ENCODE results near the gene ARSH. TPM values are rescaled to one million over a fixed set of nuclear protein-coding genes. Genes with fewer than 3 reads are reported as not detected.
"Not testable (repeated sequence)": the region's sequence is repeated elsewhere in the genome, so short reads cannot be mapped to it uniquely, and the experiment has no call there.

ARSH gene
- total and polyA plus RNA-seq, 2 donors (not counting 1 experiment from before 2014, with no cell fraction given), result not detected

- no peak overlapping the region for H3K27ac Mint-ChIP-seq
- H3K79me2 ChIP-seq (ENCODE audit: control insufficient read depth, insufficient read depth, low read length), result no peaks in the 10 kb centered on the region
- no peak overlapping the region for H3K4me3 ChIP-seq (ENCODE audit: control extremely low read depth in 1 of 5, extremely low read depth in 1 of 5, insufficient read depth in 1 of 5, low read depth in 2 of 5, low read length in 4 of 5)
- peaks cover 1% of the 10 kb centered on the region for H3K27me3 Mint-ChIP-seq
- no peak overlapping the region for H3K4me3 Mint-ChIP-seq
- TF ChIP-seq CTCF (IDR thresholded peaks at IDR 0.05) (no peak), EZH2 (IDR thresholded peaks at IDR 0.05; ENCODE audit: borderline replicate concordance, insufficient read depth, low read depth, low read length, poor library complexity, severe bottlenecking) (no peak)
- H3K27ac ChIP-seq (ENCODE audit: low read length in 2 of 2), result no peak overlapping the region
- intact Hi-C loops (cut with micrococcal nuclease), result no loop called here
- H3K9me3 Mint-ChIP-seq (ENCODE audit: insufficient read depth), result no peaks in the 10 kb centered on the region
- no peaks in the 10 kb centered on the region for H4K20me1 ChIP-seq (ENCODE audit: control insufficient read depth, insufficient read depth, low read length, poor library complexity, severe bottlenecking)
- no peaks in the 10 kb centered on the region for H3K4me1 ChIP-seq (ENCODE audit: control insufficient read depth in 2 of 2, insufficient read depth in 2 of 2, low read length in 2 of 2)
- H3K9ac ChIP-seq (ENCODE audit: low read length), result no peak overlapping the region
- no peak for DNase-seq
- ChIA-PET POLR2A (no interaction called here), CTCF (no interaction called here)
- no peak for ATAC-seq (ENCODE audit: low read depth)
- H3K4me1 Mint-ChIP-seq, result no peaks in the 10 kb centered on the region
- no peak overlapping the region for H3K4me2 ChIP-seq (replicated peaks; ENCODE audit: low read depth, low read length, poor library complexity, severe bottlenecking)
- WGBS (ENCODE audit: insufficient coverage), result 95% methylated on average over 12 of the region's 14 CpGs
- H3K27me3 ChIP-seq (replicated peaks in 1 of 4; ENCODE audit: control extremely low read depth in 1 of 4, control insufficient read depth in 3 of 4, insufficient read depth in 4 of 4, low read length in 3 of 4), result no peaks in the 10 kb centered on the region
- no peaks in the 10 kb centered on the region for H3K36me3 ChIP-seq (replicated peaks in 1 of 2; ENCODE audit: control extremely low read depth in 1 of 2, control insufficient read depth in 1 of 2, extremely low read depth in 1 of 2, insufficient read depth in 2 of 2, low read length in 1 of 2)
- no peak overlapping the region for H2AFZ ChIP-seq (ENCODE audit: insufficient read depth, low read depth, low read length, poor library complexity, severe bottlenecking)
- H3K9me3 ChIP-seq (ENCODE audit: control extremely low read depth in 1 of 3, control insufficient read depth in 2 of 3, insufficient read depth in 1 of 3, low read length in 2 of 3), result no peaks in the 10 kb centered on the region
These were observed 45.4 kb upstream of the ARSH start for GRCh38 chrX:2960861-2961515.

GRCh38 chrX:2962381-2962780 lies 44.0 kb upstream of the ARSH start:
- no peaks in the 10 kb centered on the region for H3K36me3 ChIP-seq (replicated peaks in 1 of 2; ENCODE audit: control extremely low read depth in 1 of 2, control insufficient read depth in 1 of 2, extremely low read depth in 1 of 2, insufficient read depth in 2 of 2, low read length in 1 of 2)
- H3K27ac ChIP-seq (ENCODE audit: low read length in 2 of 2), result no peak overlapping the region
- H3K4me1 ChIP-seq (ENCODE audit: control insufficient read depth in 2 of 2, insufficient read depth in 2 of 2, low read length in 2 of 2), result no peaks in the 10 kb centered on the region
- H3K4me3 Mint-ChIP-seq, result no peak overlapping the region
- POLR2A ChIA-PET, result no interaction called here
- H3K4me3 ChIP-seq (ENCODE audit: control extremely low read depth in 1 of 5, extremely low read depth in 1 of 5, insufficient read depth in 1 of 5, low read depth in 2 of 5, low read length in 4 of 5), result no peak overlapping the region
- DNase-seq (no peak), ATAC-seq (ENCODE audit: low read depth) (no peak)
- no peaks in the 10 kb centered on the region for H3K9me3 ChIP-seq (ENCODE audit: control extremely low read depth in 1 of 3, control insufficient read depth in 2 of 3, insufficient read depth in 1 of 3, low read length in 2 of 3)
- no peak overlapping the region for H3K4me2 ChIP-seq (replicated peaks; ENCODE audit: low read depth, low read length, poor library complexity, severe bottlenecking)
- WGBS (ENCODE audit: insufficient coverage), result 92% methylated on average over 7 of the region's 11 CpGs
- H3K27me3 ChIP-seq (replicated peaks in 1 of 4; ENCODE audit: control extremely low read depth in 1 of 4, control insufficient read depth in 3 of 4, insufficient read depth in 4 of 4, low read length in 3 of 4), result no peaks in the 10 kb centered on the region
- H3K27me3 Mint-ChIP-seq, result no peaks in the 10 kb centered on the region
- no peaks in the 10 kb centered on the region for H4K20me1 ChIP-seq (ENCODE audit: control insufficient read depth, insufficient read depth, low read length, poor library complexity, severe bottlenecking)
- TF ChIP-seq CTCF (IDR thresholded peaks at IDR 0.05) (no peak), EZH2 (IDR thresholded peaks at IDR 0.05; ENCODE audit: borderline replicate concordance, insufficient read depth, low read depth, low read length, poor library complexity, severe bottlenecking) (no peak)
- no peaks in the 10 kb centered on the region for H3K79me2 ChIP-seq (ENCODE audit: control insufficient read depth, insufficient read depth, low read length)
- no peak overlapping the region for H3K27ac Mint-ChIP-seq
- no peaks in the 10 kb centered on the region for H3K4me1 Mint-ChIP-seq
- no peaks in the 10 kb centered on the region for H3K9me3 Mint-ChIP-seq (ENCODE audit: insufficient read depth)
- intact Hi-C loops (cut with micrococcal nuclease), result no loop called here
- CTCF ChIA-PET, result no interaction called here
- no peak overlapping the region for H2AFZ ChIP-seq (ENCODE audit: insufficient read depth, low read depth, low read length, poor library complexity, severe bottlenecking)
- no peak overlapping the region for H3K9ac ChIP-seq (ENCODE audit: low read length)

GRCh38 chrX:2963449-2963848 lies 42.9 kb upstream of the ARSH start:
- H3K9me3 Mint-ChIP-seq (ENCODE audit: insufficient read depth); H3K27me3 Mint-ChIP-seq; ATAC-seq (ENCODE audit: low read depth); H3K9me3 ChIP-seq (ENCODE audit: control extremely low read depth in 1 of 3, control insufficient read depth in 2 of 3, insufficient read depth in 1 of 3, low read length in 2 of 3); POLR2A ChIA-PET; H3K36me3 ChIP-seq (replicated peaks in 1 of 2; ENCODE audit: control extremely low read depth in 1 of 2, control insufficient read depth in 1 of 2, extremely low read depth in 1 of 2, insufficient read depth in 2 of 2, low read length in 1 of 2); intact Hi-C loops (cut with micrococcal nuclease); H4K20me1 ChIP-seq (ENCODE audit: control insufficient read depth, insufficient read depth, low read length, poor library complexity, severe bottlenecking); H3K4me2 ChIP-seq (replicated peaks; ENCODE audit: low read depth, low read length, poor library complexity, severe bottlenecking); H2AFZ ChIP-seq (ENCODE audit: insufficient read depth, low read depth, low read length, poor library complexity, severe bottlenecking); CTCF ChIA-PET; DNase-seq; H3K27me3 ChIP-seq (replicated peaks in 1 of 4; ENCODE audit: control extremely low read depth in 1 of 4, control insufficient read depth in 3 of 4, insufficient read depth in 4 of 4, low read length in 3 of 4); H3K27ac Mint-ChIP-seq; H3K4me1 Mint-ChIP-seq; H3K4me3 Mint-ChIP-seq; H3K27ac ChIP-seq (ENCODE audit: low read length in 2 of 2); H3K9ac ChIP-seq (ENCODE audit: low read length); H3K4me3 ChIP-seq (ENCODE audit: control extremely low read depth in 1 of 5, extremely low read depth in 1 of 5, insufficient read depth in 1 of 5, low read depth in 2 of 5, low read length in 4 of 5); H3K79me2 ChIP-seq (ENCODE audit: control insufficient read depth, insufficient read depth, low read length); H3K4me1 ChIP-seq (ENCODE audit: control insufficient read depth in 2 of 2, insufficient read depth in 2 of 2, low read length in 2 of 2): not testable (repeated sequence)
- WGBS (ENCODE audit: insufficient coverage), result no CpG with 5 or more reads among the region's 7 CpGs
